ENCODE measurements around the gene ARHGEF10L. TPM values are rescaled to one million over a fixed set of nuclear protein-coding genes. Genes with fewer than 3 reads are reported as not detected.

Gene ARHGEF10L
- total RNA-seq, 1 experiment from 2014 or later: 3.3 TPM

- Histone ChIP-seq H3K27ac (ENCODE audit: low read depth, low read length, poor library complexity, severe bottlenecking) (no peak overlapping the region), H3K36me3 (ENCODE audit: insufficient read depth, low read length, poor library complexity, severe bottlenecking) (no peaks in the 10 kb centered on the region), H3K4me1 (ENCODE audit: insufficient read depth, low read length, poor library complexity, severe bottlenecking) (no peaks in the 10 kb centered on the region), H3K27me3 (replicated peaks; ENCODE audit: insufficient read depth, low read depth, low read length, poor library complexity) (no peaks in the 10 kb centered on the region), H3K4me3 (ENCODE audit: low read depth, low read length, poor library complexity, severe bottlenecking) (no peak overlapping the region), H3K9me3 (ENCODE audit: low read depth, low read length, poor library complexity, severe bottlenecking) (no peaks in the 10 kb centered on the region)
- TF ChIP-seq EZH2 (IDR thresholded peaks at IDR 0.05; ENCODE audit: borderline replicate concordance, low read depth, low read length, poor library complexity, severe bottlenecking) (no peak), CTCF (conservative IDR thresholded peaks at IDR 0.05; ENCODE audit: low read depth, low read length) (no peak)
- CTCF ChIA-PET: no interaction called here
- intact Hi-C loops (cut with micrococcal nuclease; ENCODE audit: unreplicated experiment): no loop called here
- peak; percentile 17 for DNase-seq (ENCODE audit: low spot score)
- POLR2A ChIA-PET (ENCODE audit: low non-redundant PET): no interaction called here
- BruUV-seq (replicated peaks): no TSS peak
Observed at GRCh38 chr1:17596651-17597509, 57.4 kb downstream of the ARHGEF10L start.

- POLR2A ChIA-PET (ENCODE audit: low non-redundant PET): no interaction called here
- DNase-seq (ENCODE audit: low spot score): no peak
- no peak overlapping the region for H3K27ac ChIP-seq (ENCODE audit: low read depth, low read length, poor library complexity, severe bottlenecking)
Observed at GRCh38 chr1:17597651-17598050, 58.2 kb downstream of the ARHGEF10L start.

GRCh38 chr1:17598251-17598650 is 58.8 kb downstream of the ARHGEF10L start:
- no peak for DNase-seq (ENCODE audit: low spot score)
- Histone ChIP-seq H3K27me3 (replicated peaks; ENCODE audit: insufficient read depth, low read depth, low read length, poor library complexity) (no peaks in the 10 kb centered on the region), H3K4me1 (ENCODE audit: insufficient read depth, low read length, poor library complexity, severe bottlenecking) (no peaks in the 10 kb centered on the region), H3K36me3 (ENCODE audit: insufficient read depth, low read length, poor library complexity, severe bottlenecking) (no peaks in the 10 kb centered on the region), H3K4me3 (ENCODE audit: low read depth, low read length, poor library complexity, severe bottlenecking) (no peak overlapping the region), H3K9me3 (ENCODE audit: low read depth, low read length, poor library complexity, severe bottlenecking) (no peaks in the 10 kb centered on the region), H3K27ac (ENCODE audit: low read depth, low read length, poor library complexity, severe bottlenecking) (no peak overlapping the region)
- intact Hi-C loops (cut with micrococcal nuclease; ENCODE audit: unreplicated experiment): no loop called here
- ChIA-PET POLR2A (ENCODE audit: low non-redundant PET) (no interaction called here), CTCF (interaction anchor here (1.4 kb wide), 1 partner anchor 96 kb away, joined by 3 read pairs; no protein-coding TSS in a partner anchor)
- no peak for TF ChIP-seq EZH2 (IDR thresholded peaks at IDR 0.05; ENCODE audit: borderline replicate concordance, low read depth, low read length, poor library complexity, severe bottlenecking)
- BruUV-seq (replicated peaks): no TSS peak

More at GRCh38 chr1:17597651-17598050, 58.2 kb downstream of the ARHGEF10L start:
- no peak overlapping the region for H3K4me3 ChIP-seq (ENCODE audit: low read depth, low read length, poor library complexity, severe bottlenecking)
- TF ChIP-seq EZH2 (IDR thresholded peaks at IDR 0.05; ENCODE audit: borderline replicate concordance, low read depth, low read length, poor library complexity, severe bottlenecking) (no peak), CTCF (conservative IDR thresholded peaks at IDR 0.05; ENCODE audit: low read depth, low read length) (no peak)
- CTCF ChIA-PET: no interaction called here
- BruUV-seq (replicated peaks): no TSS peak
- H3K9me3 ChIP-seq (ENCODE audit: low read depth, low read length, poor library complexity, severe bottlenecking): no peaks in the 10 kb centered on the region
- H3K4me1 ChIP-seq (ENCODE audit: insufficient read depth, low read length, poor library complexity, severe bottlenecking): no peaks in the 10 kb centered on the region
- intact Hi-C loops (cut with micrococcal nuclease; ENCODE audit: unreplicated experiment): no loop called here
- H3K27me3 ChIP-seq (replicated peaks; ENCODE audit: insufficient read depth, low read depth, low read length, poor library complexity): no peaks in the 10 kb centered on the region
- H3K36me3 ChIP-seq (ENCODE audit: insufficient read depth, low read length, poor library complexity, severe bottlenecking): no peaks in the 10 kb centered on the region
